Measurements from ENCODE around the gene SREBF1. TPM values are rescaled to one million over a fixed set of nuclear protein-coding genes. Genes with fewer than 3 reads are reported as not detected.

Gene SREBF1
- total and polyA plus RNA-seq, 2 experiments from 2014 or later = 38.9 to 45.9 TPM

DNA sequence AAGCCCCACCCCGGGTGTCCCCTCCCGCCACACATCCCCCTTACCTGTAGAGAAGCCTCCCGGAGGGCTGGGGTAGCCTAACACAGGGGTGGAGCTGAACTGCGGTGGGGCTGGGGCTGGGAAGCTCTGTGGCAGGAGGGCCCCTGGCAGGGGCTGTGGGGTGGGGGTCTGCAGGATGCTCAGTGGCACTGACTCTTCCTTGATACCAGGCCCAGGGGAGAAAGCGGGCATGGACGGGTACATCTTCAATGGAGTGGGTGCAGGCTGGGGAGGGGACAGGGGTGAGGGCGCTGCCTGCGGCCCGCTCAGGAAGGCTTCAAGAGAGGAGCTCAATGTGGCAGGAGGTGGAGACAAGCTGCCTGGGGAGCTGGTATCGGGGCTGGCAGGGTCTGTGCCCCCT, 16.7 kb downstream of the SREBF1 start:
- Histone ChIP-seq H3K27me3 (no peaks in the 10 kb centered on the region), H3K36me3 (no peaks in the 10 kb centered on the region), H3K4me1 (ENCODE audit: low read depth) (peaks cover 29% of the 10 kb centered on the region), H3K27ac (no peak overlapping the region), H3K9me3 (ENCODE audit: low read depth) (no peaks in the 10 kb centered on the region), H3K4me3 (no peak overlapping the region)
- no peak for TF ChIP-seq CTCF (IDR thresholded peaks at IDR 0.05; ENCODE audit: low read depth, low read length)
- DNase-seq (ENCODE audit: low read depth in 1 of 2, low spot score in 1 of 2) = no peak

GRCh38 chr17:17819561-17819995, 17.2 kb downstream of the SREBF1 start:
- no peaks in the 10 kb centered on the region for H3K36me3 ChIP-seq
- H3K27me3 ChIP-seq = no peaks in the 10 kb centered on the region
- no peak for TF ChIP-seq CTCF (IDR thresholded peaks at IDR 0.05; ENCODE audit: low read depth, low read length)
- no peak overlapping the region for H3K27ac ChIP-seq
- H3K9me3 ChIP-seq (ENCODE audit: low read depth) = no peaks in the 10 kb centered on the region
- DNase-seq (ENCODE audit: low read depth in 1 of 2, low spot score in 1 of 2) = peak in 1 of 2 donors; percentile 96
- no peak overlapping the region for H3K4me3 ChIP-seq
- H3K4me1 ChIP-seq (ENCODE audit: low read depth) = peaks cover 26% of the 10 kb centered on the region

DNA sequence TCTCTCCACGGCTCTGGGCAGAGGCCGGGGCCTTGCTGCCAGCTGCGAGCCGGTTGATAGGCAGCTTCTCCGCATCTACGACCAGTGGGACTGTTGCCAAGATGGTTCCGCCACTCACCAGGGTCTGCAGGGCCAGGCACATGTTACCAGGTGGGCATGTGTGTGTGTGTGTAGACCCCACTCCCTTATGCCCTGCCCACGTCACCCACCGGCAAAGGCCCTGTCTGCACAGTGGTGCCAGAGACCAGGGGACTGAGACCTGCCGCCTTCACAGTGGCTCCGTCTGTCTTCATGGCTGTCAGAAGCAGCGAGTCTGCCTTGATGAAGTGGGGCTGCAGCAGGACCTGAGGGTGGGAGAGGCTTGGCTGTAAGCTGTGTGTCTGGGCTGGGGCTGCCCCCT, 17.7 kb downstream of the SREBF1 start:
- H3K27ac ChIP-seq = no peak overlapping the region
- DNase-seq (ENCODE audit: low read depth in 1 of 2, low spot score in 1 of 2) = no peak
- no peak for TF ChIP-seq CTCF (IDR thresholded peaks at IDR 0.05; ENCODE audit: low read depth, low read length)
- H3K4me1 ChIP-seq (ENCODE audit: low read depth) = peaks cover 26% of the 10 kb centered on the region
- H3K36me3 ChIP-seq = no peaks in the 10 kb centered on the region
- no peaks in the 10 kb centered on the region for H3K9me3 ChIP-seq (ENCODE audit: low read depth)
- H3K27me3 ChIP-seq = no peaks in the 10 kb centered on the region
- no peak overlapping the region for H3K4me3 ChIP-seq

- H3K27me3 ChIP-seq = no peaks in the 10 kb centered on the region
- no peaks in the 10 kb centered on the region for H3K36me3 ChIP-seq
- H3K27ac ChIP-seq = no peak overlapping the region
- H3K9me3 ChIP-seq (ENCODE audit: low read depth) = no peaks in the 10 kb centered on the region
- DNase-seq (ENCODE audit: low read depth in 1 of 2, low spot score in 1 of 2) = peak; percentile 52 to 60
- no peak overlapping the region for H3K4me3 ChIP-seq
- TF ChIP-seq CTCF (IDR thresholded peaks at IDR 0.05; ENCODE audit: low read depth, low read length) = no peak
- peaks cover 21% of the 10 kb centered on the region for H3K4me1 ChIP-seq (ENCODE audit: low read depth)
Measured at GRCh38 chr17:17818088-17818526, 18.7 kb downstream of the SREBF1 start.

- DNase-seq (ENCODE audit: low read depth in 1 of 2, low spot score in 1 of 2) = no peak
- Histone ChIP-seq H3K4me1 (ENCODE audit: low read depth) (peaks cover 17% of the 10 kb centered on the region), H3K36me3 (no peaks in the 10 kb centered on the region), H3K4me3 (no peak overlapping the region), H3K27me3 (no peaks in the 10 kb centered on the region), H3K27ac (no peak overlapping the region), H3K9me3 (ENCODE audit: low read depth) (no peaks in the 10 kb centered on the region)
- TF ChIP-seq CTCF (IDR thresholded peaks at IDR 0.05; ENCODE audit: low read depth, low read length) = no peak
Measured at GRCh38 chr17:17817552-17817947, 19.2 kb downstream of the SREBF1 start.
